Measurements from ENCODE around the gene RCL1. TPM values are rescaled to one million over a fixed set of nuclear protein-coding genes. Genes with fewer than 3 reads are reported as not detected.

Gene RCL1, protein sequence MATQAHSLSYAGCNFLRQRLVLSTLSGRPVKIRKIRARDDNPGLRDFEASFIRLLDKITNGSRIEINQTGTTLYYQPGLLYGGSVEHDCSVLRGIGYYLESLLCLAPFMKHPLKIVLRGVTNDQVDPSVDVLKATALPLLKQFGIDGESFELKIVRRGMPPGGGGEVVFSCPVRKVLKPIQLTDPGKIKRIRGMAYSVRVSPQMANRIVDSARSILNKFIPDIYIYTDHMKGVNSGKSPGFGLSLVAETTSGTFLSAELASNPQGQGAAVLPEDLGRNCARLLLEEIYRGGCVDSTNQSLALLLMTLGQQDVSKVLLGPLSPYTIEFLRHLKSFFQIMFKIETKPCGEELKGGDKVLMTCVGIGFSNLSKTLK
- total RNA-seq (2022; extraction: Qiagen RNA extraction; ENCODE audit: low read depth) = 38.8 to 47.2 TPM (median 46.1 TPM) in 5 replicates

DNA sequence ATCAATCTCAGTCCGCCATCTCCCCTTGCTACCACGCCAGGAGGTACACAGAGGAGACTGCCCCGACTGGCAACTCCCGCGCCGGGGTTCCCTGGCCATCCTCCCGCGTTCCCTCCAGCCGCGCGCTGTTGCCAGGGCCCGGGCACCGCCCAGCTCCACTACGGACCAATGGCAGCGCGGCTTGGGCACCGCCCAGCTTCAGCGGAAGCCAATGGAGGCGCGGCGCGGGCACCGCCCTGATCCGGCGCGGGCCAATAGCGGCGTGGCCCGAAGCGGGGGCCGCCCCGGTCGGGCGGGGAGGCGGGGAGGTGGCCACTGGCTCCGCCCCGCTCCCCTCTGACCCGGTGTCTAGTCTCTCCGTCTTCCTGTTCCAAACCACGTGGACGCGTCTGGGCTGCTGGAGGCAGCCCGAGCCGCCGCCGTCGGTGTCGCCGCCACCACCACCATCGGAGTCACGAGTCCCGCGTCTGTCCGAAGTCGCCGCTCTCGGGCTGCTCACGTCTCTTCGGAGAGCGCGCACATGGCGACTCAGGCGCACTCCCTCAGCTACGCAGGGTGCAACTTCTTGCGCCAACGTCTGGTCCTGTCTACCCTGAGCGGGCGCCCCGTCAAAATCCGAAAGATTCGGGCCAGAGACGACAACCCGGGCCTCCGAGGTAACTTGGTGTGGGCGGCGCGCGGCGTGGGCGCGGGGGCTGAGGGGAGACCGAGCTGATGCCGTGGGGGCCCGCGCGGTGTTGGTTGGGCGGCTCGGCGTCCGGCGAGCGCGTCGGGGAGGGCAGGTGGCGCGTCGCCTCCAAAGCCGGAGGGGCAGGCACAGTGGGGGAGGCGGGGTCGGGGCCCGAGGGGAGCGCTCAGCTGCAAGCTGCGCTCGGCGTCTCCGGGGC lies at the start of gene RCL1:
RCL1 (plus strand) TSS at position 373 of the 887 bp plus-strand sequence; CDS start at position 521, 148 bp downstream.

Other genes starting within 250 kb of the RCL1 start
- gene PLPP6, start 130.7 kb upstream of the RCL1 start, total RNA-seq (2022; extraction: Qiagen RNA extraction; ENCODE audit: low read depth) = 8.0 to 11.5 TPM (median 11.0 TPM) in 5 replicates
- gene SPATA6L, start 126.5 kb upstream of the RCL1 start, total RNA-seq (2022; extraction: Qiagen RNA extraction; ENCODE audit: low read depth) = 1.4 to 2.9 TPM (median 2.2 TPM) in 5 replicates
- 11.5 to 15.4 TPM (median 14.0 TPM) in 5 replicates for gene CDC37L1, start 113.4 kb upstream of the RCL1 start, total RNA-seq (2022; extraction: Qiagen RNA extraction; ENCODE audit: low read depth)
- 40.3 to 59.5 TPM (median 53.8 TPM) in 5 replicates for gene AK3, start 51.7 kb upstream of the RCL1 start, total RNA-seq (2022; extraction: Qiagen RNA extraction; ENCODE audit: low read depth)
- 1.9 to 3.5 TPM (median 3.0 TPM) in 5 replicates for gene JAK2, start 192.3 kb downstream of the RCL1 start, total RNA-seq (2022; extraction: Qiagen RNA extraction; ENCODE audit: low read depth)